GM18517 (cell line): ENCODE data around the gene SEL1L2.

Experiments used
- ATAC-seq: cut with Tn5 transposase; IDR thresholded peaks from one replicate; pipeline ENCODE4 v1.9.1; 2021; ENCODE audit warnings: mild to moderate bottlenecking, moderate library complexity; ENCODE audit not compliant: unreplicated experiment

Gene SEL1L2

GRCh38 chr20:13873831-13874230 lies 116.6 kb downstream of the SEL1L2 start:
- ATAC-seq: no peak

- no peak for ATAC-seq
These were observed 120.2 kb downstream of the SEL1L2 start for GRCh38 chr20:13870170-13870748.

GRCh38 chr20:13868331-13868730 lies 122.1 kb downstream of the SEL1L2 start:
- no peak for ATAC-seq

GRCh38 chr20:13865791-13866351 lies 124.5 kb downstream of the SEL1L2 start:
- no peak for ATAC-seq

- ATAC-seq: no peak
These were observed 125.3 kb downstream of the SEL1L2 start for GRCh38 chr20:13865156-13865555.

- ATAC-seq: no peak
These were observed 127.2 kb downstream of the SEL1L2 start for GRCh38 chr20:13863244-13863643.

- no peak for ATAC-seq
These were observed 128.2 kb downstream of the SEL1L2 start for GRCh38 chr20:13862245-13862644.

- no peak for ATAC-seq
These were observed 131.5 kb downstream of the SEL1L2 start for GRCh38 chr20:13858871-13859270.

- ATAC-seq: no peak
These were observed 132.0 kb downstream of the SEL1L2 start for GRCh38 chr20:13858439-13858838.

- no peak for ATAC-seq
These were observed 132.5 kb downstream of the SEL1L2 start for GRCh38 chr20:13857961-13858360.

- ATAC-seq: no peak
These were observed 133.1 kb downstream of the SEL1L2 start for GRCh38 chr20:13857304-13857703.

GRCh38 chr20:13856354-13856753 lies 134.1 kb downstream of the SEL1L2 start:
- no peak for ATAC-seq

- ATAC-seq: no peak
These were observed 134.8 kb downstream of the SEL1L2 start for GRCh38 chr20:13855613-13856012.

GRCh38 chr20:13852306-13852705 lies 138.1 kb downstream of the SEL1L2 start:
- ATAC-seq: no peak

- no peak for ATAC-seq
These were observed 139.1 kb downstream of the SEL1L2 start for GRCh38 chr20:13851279-13851678.

GRCh38 chr20:13844296-13844695 lies 146.1 kb downstream of the SEL1L2 start:
- no peak for ATAC-seq

- no peak for ATAC-seq
These were observed 149.2 kb downstream of the SEL1L2 start for GRCh38 chr20:13841206-13841605.

- no peak for ATAC-seq
These were observed 150.3 kb downstream of the SEL1L2 start for GRCh38 chr20:13840093-13840465.

- no peak for ATAC-seq
These were observed 150.9 kb downstream of the SEL1L2 start for GRCh38 chr20:13839421-13840092.

- no peak for ATAC-seq
These were observed 151.8 kb downstream of the SEL1L2 start for GRCh38 chr20:13838664-13839063.

GRCh38 chr20:13831476-13831875 lies 158.9 kb downstream of the SEL1L2 start:
- no peak for ATAC-seq

- ATAC-seq: no peak
These were observed 164.9 kb downstream of the SEL1L2 start for GRCh38 chr20:13825465-13825864.

- ATAC-seq: no peak
These were observed 166.0 kb downstream of the SEL1L2 start for GRCh38 chr20:13824459-13824858.
